ENCODE results near the gene FGFBP2.

The FGFBP2 gene

GRCh38 chr4:15948826-15949225, 14.1 kb downstream of the FGFBP2 start:
- Mint-ChIP-seq H3K4me1 (no peaks in the 10 kb centered on the region), H3K4me3 (no peak overlapping the region), H3K9me3 (no peaks in the 10 kb centered on the region), H3K27ac (no peak overlapping the region), H3K36me3 (no peaks in the 10 kb centered on the region), H3K27me3 (no peaks in the 10 kb centered on the region)

- Mint-ChIP-seq H3K9me3 (no peaks in the 10 kb centered on the region), H3K4me1 (no peaks in the 10 kb centered on the region), H3K4me3 (no peak overlapping the region), H3K36me3 (no peaks in the 10 kb centered on the region), H3K27ac (no peak overlapping the region), H3K27me3 (no peaks in the 10 kb centered on the region)
Observed at GRCh38 chr4:15947684-15948083, 15.3 kb downstream of the FGFBP2 start.

GRCh38 chr4:15945516-15945915, 17.5 kb downstream of the FGFBP2 start:
- H3K4me1 Mint-ChIP-seq: no peaks in the 10 kb centered on the region
- H3K9me3 Mint-ChIP-seq: no peaks in the 10 kb centered on the region
- H3K27me3 Mint-ChIP-seq: no peaks in the 10 kb centered on the region
- no peaks in the 10 kb centered on the region for H3K36me3 Mint-ChIP-seq
- no peak overlapping the region for H3K27ac Mint-ChIP-seq
- no peak overlapping the region for H3K4me3 Mint-ChIP-seq

GRCh38 chr4:15944895-15945294, 18.1 kb downstream of the FGFBP2 start:
- no peaks in the 10 kb centered on the region for H3K9me3 Mint-ChIP-seq
- H3K4me1 Mint-ChIP-seq: no peaks in the 10 kb centered on the region
- H3K36me3 Mint-ChIP-seq: no peaks in the 10 kb centered on the region
- peak overlapping the region; percentile 8 for H3K27ac Mint-ChIP-seq
- no peaks in the 10 kb centered on the region for H3K27me3 Mint-ChIP-seq
- no peak overlapping the region for H3K4me3 Mint-ChIP-seq

- H3K27ac Mint-ChIP-seq: no peak overlapping the region
- no peaks in the 10 kb centered on the region for H3K9me3 Mint-ChIP-seq
- no peaks in the 10 kb centered on the region for H3K27me3 Mint-ChIP-seq
- no peak overlapping the region for H3K4me3 Mint-ChIP-seq
- H3K4me1 Mint-ChIP-seq: no peaks in the 10 kb centered on the region
- H3K36me3 Mint-ChIP-seq: no peaks in the 10 kb centered on the region
Observed at GRCh38 chr4:15942283-15942682, 20.7 kb downstream of the FGFBP2 start.

GRCh38 chr4:15938640-15939039, 24.3 kb downstream of the FGFBP2 start, which contains the start of gene FGFBP1:
Gene FGFBP1 (minus strand): TSS chr4:15938740. CDS start chr4:15936632, 2,108 bp downstream.
- Mint-ChIP-seq H3K9me3 (no peaks in the 10 kb centered on the region), H3K4me1 (no peaks in the 10 kb centered on the region), H3K27ac (no peak within 1 kb of the TSS), H3K36me3 (no peaks in the 10 kb centered on the region), H3K27me3 (no peaks in the 10 kb centered on the region), H3K4me3 (no peak within 1 kb of the TSS)

- Mint-ChIP-seq H3K4me3 (no peak overlapping the region), H3K36me3 (no peaks in the 10 kb centered on the region), H3K4me1 (no peaks in the 10 kb centered on the region), H3K9me3 (no peaks in the 10 kb centered on the region), H3K27me3 (no peaks in the 10 kb centered on the region), H3K27ac (no peak overlapping the region)
Observed at GRCh38 chr4:15938182-15938581, 24.8 kb downstream of the FGFBP2 start.

- H3K4me1 Mint-ChIP-seq: no peaks in the 10 kb centered on the region
Observed at GRCh38 chr4:15936495-15936894, 26.5 kb downstream of the FGFBP2 start.

GRCh38 chr4:15935504-15936402, 27.2 kb downstream of the FGFBP2 start:
- H3K4me1 Mint-ChIP-seq: no peaks in the 10 kb centered on the region
- H3K9me3 Mint-ChIP-seq: no peaks in the 10 kb centered on the region
- H3K36me3 Mint-ChIP-seq: no peaks in the 10 kb centered on the region
- no peak overlapping the region for H3K27ac Mint-ChIP-seq
- no peak overlapping the region for H3K4me3 Mint-ChIP-seq
- no peaks in the 10 kb centered on the region for H3K27me3 Mint-ChIP-seq

More at GRCh38 chr4:15936495-15936894, 26.5 kb downstream of the FGFBP2 start:
- Mint-ChIP-seq H3K27me3 (no peaks in the 10 kb centered on the region), H3K9me3 (no peaks in the 10 kb centered on the region), H3K27ac (no peak overlapping the region), H3K36me3 (no peaks in the 10 kb centered on the region), H3K4me3 (no peak overlapping the region)

- no peak overlapping the region for H3K4me3 Mint-ChIP-seq
- no peak overlapping the region for H3K27ac Mint-ChIP-seq
- no peaks in the 10 kb centered on the region for H3K9me3 Mint-ChIP-seq
- H3K4me1 Mint-ChIP-seq: no peaks in the 10 kb centered on the region
- H3K27me3 Mint-ChIP-seq: no peaks in the 10 kb centered on the region
- H3K36me3 Mint-ChIP-seq: no peaks in the 10 kb centered on the region
Observed at GRCh38 chr4:15934259-15934658, 28.7 kb downstream of the FGFBP2 start.

- no peaks in the 10 kb centered on the region for H3K36me3 Mint-ChIP-seq
- no peaks in the 10 kb centered on the region for H3K27me3 Mint-ChIP-seq
- no peak overlapping the region for H3K27ac Mint-ChIP-seq
- H3K9me3 Mint-ChIP-seq: no peaks in the 10 kb centered on the region
- no peaks in the 10 kb centered on the region for H3K4me1 Mint-ChIP-seq
- no peak overlapping the region for H3K4me3 Mint-ChIP-seq
Observed at GRCh38 chr4:15931451-15932210, 31.3 kb downstream of the FGFBP2 start.

- no peak overlapping the region for H3K27ac Mint-ChIP-seq
- H3K4me3 Mint-ChIP-seq: no peak overlapping the region
- H3K4me1 Mint-ChIP-seq: no peaks in the 10 kb centered on the region
- no peaks in the 10 kb centered on the region for H3K36me3 Mint-ChIP-seq
- H3K9me3 Mint-ChIP-seq: no peaks in the 10 kb centered on the region
- H3K27me3 Mint-ChIP-seq: peaks cover 2% of the 10 kb centered on the region
Observed at GRCh38 chr4:15930314-15930713, 32.7 kb downstream of the FGFBP2 start.

- Mint-ChIP-seq H3K27ac (no peak overlapping the region), H3K9me3 (no peaks in the 10 kb centered on the region), H3K4me1 (no peaks in the 10 kb centered on the region), H3K36me3 (no peaks in the 10 kb centered on the region), H3K4me3 (no peak overlapping the region), H3K27me3 (peaks cover 2% of the 10 kb centered on the region)
Observed at GRCh38 chr4:15929540-15929939, 33.4 kb downstream of the FGFBP2 start.

- no peaks in the 10 kb centered on the region for H3K9me3 Mint-ChIP-seq
- H3K27ac Mint-ChIP-seq: no peak overlapping the region
- peaks cover 2% of the 10 kb centered on the region for H3K27me3 Mint-ChIP-seq
- H3K4me1 Mint-ChIP-seq: no peaks in the 10 kb centered on the region
- no peaks in the 10 kb centered on the region for H3K36me3 Mint-ChIP-seq
- H3K4me3 Mint-ChIP-seq: no peak overlapping the region
Observed at GRCh38 chr4:15928883-15929282, 34.1 kb downstream of the FGFBP2 start.

- Mint-ChIP-seq H3K27me3 (peaks cover 4% of the 10 kb centered on the region), H3K27ac (no peak overlapping the region), H3K9me3 (no peaks in the 10 kb centered on the region), H3K4me1 (no peaks in the 10 kb centered on the region), H3K36me3 (no peaks in the 10 kb centered on the region), H3K4me3 (no peak overlapping the region)
Observed at GRCh38 chr4:15926486-15926885, 36.5 kb downstream of the FGFBP2 start.

- Mint-ChIP-seq H3K4me1 (no peaks in the 10 kb centered on the region), H3K36me3 (no peaks in the 10 kb centered on the region), H3K27me3 (peaks cover 4% of the 10 kb centered on the region), H3K9me3 (no peaks in the 10 kb centered on the region), H3K4me3 (no peak overlapping the region), H3K27ac (no peak overlapping the region)
Observed at GRCh38 chr4:15925830-15926229, 37.1 kb downstream of the FGFBP2 start.

All from activated naive CD4-positive, alpha-beta T cell treated with anti-CD3 and anti-CD28 coated beads, Interleukin-2, amount 50 U/mL, for 24 hours (primary cell).